A673 (cell line): ENCODE data around the gene SLC44A3.

Source experiments
- CTCF ChIP-seq: fragments of 300-800, 200-600 bp; sonication (generic); conservative IDR thresholded peaks from 2 replicates; pipeline ENCODE4 v1.5.1; 2017; ENCODE audit warnings: low read depth, mild to moderate bottlenecking, antibody characterized with exemption, low read length, moderate library complexity, mixed read lengths
- EZH2 ChIP-seq: fragments of 200-600 bp; sonication (generic); IDR thresholded peaks from 2 replicates; pipeline ENCODE4 v1.6.1; 2017; ENCODE audit warnings: borderline replicate concordance, low read depth, mild to moderate bottlenecking, mixed read lengths, antibody characterized with exemption, low read length; ENCODE audit not compliant: poor library complexity, severe bottlenecking

- TF ChIP-seq CTCF (no peak), EZH2 (no peak)
Observed at GRCh38 chr1:94921977-94922376, 101.8 kb downstream of the SLC44A3 start.
